T47D (cell line): ENCODE data around the gene NBPF3.
A peak's percentile ranks its signal among the peaks of the same experiment; 100 is the strongest.
"Not testable (repeated sequence)": the region's sequence is repeated elsewhere in the genome, so short reads cannot be mapped to it uniquely, and the experiment has no call there.

Source experiments
- DNase-seq, 2 experiments: peaks; one replicate each; pipeline versions ENCODE4 v3.0.0 to v3.0.0-alpha.2; 2011 to 2012; ENCODE audit warnings: low read depth in 1 of 2, low spot score in 1 of 2
- JUND ChIP-seq: IDR thresholded peaks from 2 replicates; pipeline ENCODE4 v1.6.1; 2012; ENCODE audit warnings: low read depth
- in situ Hi-C: cut with HindIII; loops from 2 replicates; pipeline ENCODE4 v1.10.0; 2016; ENCODE audit warnings: low sequenced_read_pairs, low pct_unique_long_range_greater_than_20kb

Gene NBPF3

GRCh38 chr1:21510885-21511578 is 71.1 kb downstream of the NBPF3 start:
- DNase-seq, result peak; percentile 49 to 51
- in situ Hi-C loops, result no loop called here
- no peak for TF ChIP-seq JUND

DNA sequence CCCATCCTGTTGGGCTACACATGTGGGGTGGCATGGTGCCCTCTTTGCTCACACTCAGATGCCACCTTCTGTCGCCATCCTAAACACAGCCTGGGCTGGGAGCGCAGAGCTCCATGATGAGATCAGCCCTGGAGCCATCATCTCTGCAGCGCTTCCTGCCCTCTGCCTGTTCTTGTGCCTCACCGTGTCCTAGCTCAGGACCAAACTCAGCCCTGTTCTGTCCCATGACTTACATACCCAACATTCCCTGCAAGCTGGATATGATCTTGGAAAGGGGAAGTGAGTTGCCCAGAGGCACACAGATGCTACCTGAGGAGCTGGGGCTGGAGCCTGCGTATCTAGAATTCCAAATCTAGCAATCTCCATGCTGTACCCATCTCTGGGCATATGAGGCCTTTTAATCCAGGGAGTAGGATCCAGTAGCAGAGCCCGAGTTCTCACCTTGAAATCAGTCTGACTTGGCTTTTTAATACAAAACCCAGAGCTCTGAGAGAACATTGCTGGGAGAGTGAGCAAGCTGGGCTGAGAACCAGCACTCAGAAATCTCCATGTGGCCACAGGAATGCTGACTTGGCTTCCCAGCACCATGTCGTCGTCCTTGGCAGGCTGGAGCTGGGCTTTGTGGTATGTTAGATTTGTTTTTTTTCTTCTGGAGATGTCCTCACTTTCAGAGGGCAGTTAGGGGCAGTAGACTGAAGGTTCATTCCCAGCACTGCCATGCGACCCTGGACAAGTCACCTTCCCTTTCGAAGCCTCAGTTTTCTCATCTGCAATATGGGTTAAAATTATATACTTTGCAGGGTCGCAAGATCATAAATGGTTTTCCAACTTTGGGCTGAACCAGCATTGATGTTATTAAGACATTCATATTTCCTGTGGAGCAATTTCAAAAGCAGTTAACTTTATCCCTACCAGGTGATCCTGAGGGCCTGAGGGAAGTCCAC is 71.9 kb downstream of the NBPF3 start:
- TF ChIP-seq JUND, result no peak
- DNase-seq, result peak in 1 of 2 experiments; percentile 70
- in situ Hi-C loops, result no loop called here

DNA sequence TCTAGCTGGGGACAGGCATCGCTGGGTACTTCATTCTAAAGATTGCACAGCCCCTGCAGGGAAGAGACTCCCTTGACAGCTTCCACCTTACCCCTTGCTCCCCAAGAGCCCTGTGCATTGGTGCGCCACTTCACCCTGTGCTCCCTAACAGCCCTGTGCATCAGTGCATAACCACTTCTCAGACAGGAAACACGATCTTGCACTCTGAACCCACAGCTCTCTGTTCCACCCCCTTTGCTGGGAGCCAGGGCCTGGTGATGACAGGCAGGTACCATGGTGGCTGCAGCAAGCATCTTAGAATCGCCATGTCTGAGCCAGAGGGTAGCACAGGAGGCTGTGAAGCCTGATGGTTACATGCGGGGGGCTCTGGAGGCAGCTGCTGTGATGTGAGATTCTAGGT is 74.3 kb downstream of the NBPF3 start:
- DNase-seq, result no peak
- in situ Hi-C loops, result no loop called here
- no peak for TF ChIP-seq JUND

DNA sequence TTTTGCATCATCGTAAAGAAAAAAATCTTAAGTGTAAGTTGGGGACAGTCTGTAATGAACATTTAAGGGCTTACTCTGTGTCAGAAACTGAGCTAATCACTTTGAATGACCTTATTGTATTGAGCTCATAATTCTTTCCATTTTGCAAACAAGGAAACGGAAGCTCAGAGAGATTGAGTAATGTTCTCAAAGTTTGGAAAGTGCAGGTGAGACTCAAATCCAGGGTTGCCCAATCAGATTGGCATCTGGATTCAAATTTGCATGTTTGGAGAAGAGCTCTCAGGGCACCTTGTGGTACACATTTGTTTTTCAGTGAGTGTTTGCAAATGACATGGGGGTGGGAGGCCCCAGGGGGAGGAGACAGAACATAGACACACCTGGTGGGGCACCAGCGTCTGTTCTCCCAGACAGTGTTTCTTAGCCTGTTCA is 77.2 kb downstream of the NBPF3 start:
- peak in 1 of 2 experiments; percentile 70 for DNase-seq
- no peak for TF ChIP-seq JUND
- in situ Hi-C loops, result no loop called here

DNA sequence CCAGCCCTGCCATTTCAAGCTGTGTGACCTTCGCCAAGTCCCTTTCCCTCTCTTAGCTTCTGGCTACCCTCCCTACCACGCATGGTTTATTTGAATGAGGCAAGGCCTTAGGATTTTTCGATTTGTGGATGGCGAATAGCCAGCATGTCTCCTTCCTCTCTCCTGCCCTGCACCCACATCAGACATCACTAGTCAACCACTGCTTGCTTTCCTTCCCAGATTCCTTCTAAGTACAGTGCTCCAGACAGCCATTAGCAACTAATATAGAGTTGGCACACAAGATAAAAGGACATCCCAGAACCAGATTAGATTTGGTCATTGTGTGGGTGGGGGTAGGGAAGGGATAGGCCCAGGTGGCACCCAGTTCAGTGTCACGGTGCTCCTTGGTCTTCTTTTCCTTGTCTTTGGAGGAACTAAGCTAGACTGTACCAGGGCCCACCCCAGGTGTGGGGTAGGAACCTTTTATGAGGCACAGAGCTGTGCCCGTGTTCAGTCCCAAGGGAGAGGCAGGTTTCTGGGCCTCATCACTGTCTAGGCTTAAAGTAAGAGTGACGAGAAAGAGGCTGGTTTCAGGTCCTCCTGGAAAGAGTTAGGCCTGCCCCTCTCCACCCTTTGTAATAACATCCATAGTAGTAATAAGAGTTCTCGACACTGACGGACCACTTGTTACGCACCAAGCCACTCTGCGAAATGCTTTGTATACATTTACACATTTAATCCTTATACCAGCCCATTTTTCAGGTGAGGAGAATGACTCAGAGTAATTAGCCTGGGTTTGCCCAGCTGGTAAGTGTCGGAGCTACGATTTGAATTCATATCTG is 77.9 kb downstream of the NBPF3 start:
- in situ Hi-C loops, result no loop called here
- TF ChIP-seq JUND, result no peak
- no peak for DNase-seq

DNA sequence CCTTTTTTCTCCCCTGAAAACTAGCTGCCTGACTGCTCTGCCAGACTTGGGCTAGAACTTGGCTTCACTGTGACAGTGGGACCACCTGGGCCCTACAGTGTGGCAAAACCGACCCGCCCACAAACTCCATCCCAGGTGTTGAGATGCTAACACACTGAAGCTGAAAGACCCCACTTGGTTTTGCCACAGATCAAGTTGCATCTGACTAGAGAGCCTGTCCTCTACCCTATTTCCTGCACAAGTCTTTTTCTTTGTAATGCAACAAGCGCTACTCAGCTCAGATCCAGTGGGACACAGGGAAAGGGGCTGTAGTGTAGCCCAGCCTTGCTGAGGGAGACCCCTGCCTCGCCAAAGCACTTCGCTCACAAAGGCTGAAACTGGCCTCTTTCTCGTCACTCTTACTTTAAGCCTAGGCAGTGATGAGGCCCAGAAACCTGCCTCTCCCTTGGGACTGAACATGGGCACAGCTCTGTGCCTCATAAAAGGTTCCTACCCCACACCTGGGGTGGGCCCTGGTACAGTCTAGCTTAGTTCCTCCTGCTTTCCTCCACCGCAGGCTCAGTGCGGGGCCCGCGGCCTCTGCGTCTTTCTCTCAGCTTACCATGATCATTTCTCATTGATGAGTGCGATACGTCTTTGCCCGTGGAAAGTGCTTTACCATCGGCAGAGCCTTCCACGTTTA is 79.0 kb downstream of the NBPF3 start:
- in situ Hi-C loops, result no loop called here
- TF ChIP-seq JUND, result no peak
- DNase-seq, result no peak

GRCh38 chr1:21519486-21520070 is 79.6 kb downstream of the NBPF3 start:
- not testable (repeated sequence) for DNase-seq

DNA sequence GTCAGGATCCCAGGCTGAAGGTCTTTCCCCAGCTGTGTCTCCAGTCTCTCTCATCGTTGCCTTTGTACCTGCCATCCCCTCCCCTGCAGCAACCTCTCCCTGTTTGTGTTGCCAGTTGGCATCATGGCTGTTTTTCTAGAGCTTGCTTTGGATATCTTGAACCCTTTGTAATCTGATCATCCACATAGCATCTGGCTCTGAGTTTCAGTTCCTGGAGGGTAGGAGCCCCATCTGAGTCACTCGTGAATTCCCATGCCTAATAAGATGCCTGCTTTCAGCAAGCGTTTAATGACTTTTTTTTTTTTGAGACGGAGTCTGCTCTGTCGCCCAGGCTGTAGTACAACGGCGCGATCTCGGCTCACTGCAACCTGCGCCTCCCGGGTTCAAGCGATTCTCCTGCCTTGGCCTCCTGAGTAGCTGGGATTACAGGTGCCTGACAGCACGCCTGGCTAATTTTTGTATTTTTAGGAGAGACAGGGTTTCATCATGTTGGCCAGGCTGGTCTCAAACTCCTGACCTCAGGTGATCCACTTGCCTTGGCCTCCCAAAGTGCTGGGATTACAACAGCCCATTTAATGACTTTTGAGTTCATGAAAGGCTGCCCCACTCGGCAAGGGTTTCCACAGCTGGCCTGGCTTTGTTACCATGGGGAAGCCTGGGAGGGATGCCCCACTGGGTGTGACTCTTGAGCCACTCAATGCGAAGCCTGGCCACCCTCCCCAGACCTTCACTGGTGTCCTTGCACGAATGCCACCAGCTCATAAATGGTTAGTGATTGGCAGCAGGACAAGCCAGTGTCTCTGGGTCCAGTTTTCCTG is 81.2 kb downstream of the NBPF3 start:
- in situ Hi-C loops, result no loop called here
- DNase-seq, result no peak
- TF ChIP-seq JUND, result no peak

More at GRCh38 chr1:21519486-21520070, 79.6 kb downstream of the NBPF3 start:
- in situ Hi-C loops, result not testable (repeated sequence)

DNA sequence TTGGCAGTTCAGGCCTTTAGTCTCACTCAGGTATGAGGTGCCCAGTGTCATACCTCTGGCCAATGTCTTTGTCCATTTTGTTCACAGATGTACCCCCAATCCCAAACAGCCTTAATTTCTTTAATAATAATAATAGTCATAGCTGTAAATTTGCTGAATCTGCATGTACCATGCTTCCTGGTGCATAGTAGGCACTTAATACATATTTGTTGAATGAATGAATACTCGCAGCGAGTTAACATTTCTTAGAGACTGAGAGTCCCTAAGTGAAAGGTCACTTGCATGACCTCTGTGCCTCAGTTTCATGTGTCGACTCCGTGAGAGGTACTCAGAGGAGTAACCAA is 81.8 kb downstream of the NBPF3 start:
- in situ Hi-C loops, result no loop called here
- TF ChIP-seq JUND, result no peak
- DNase-seq, result no peak

- in situ Hi-C loops, result no loop called here
- TF ChIP-seq JUND, result no peak
- no peak for DNase-seq
Measured at GRCh38 chr1:21522525-21523038, 82.6 kb downstream of the NBPF3 start.

DNA sequence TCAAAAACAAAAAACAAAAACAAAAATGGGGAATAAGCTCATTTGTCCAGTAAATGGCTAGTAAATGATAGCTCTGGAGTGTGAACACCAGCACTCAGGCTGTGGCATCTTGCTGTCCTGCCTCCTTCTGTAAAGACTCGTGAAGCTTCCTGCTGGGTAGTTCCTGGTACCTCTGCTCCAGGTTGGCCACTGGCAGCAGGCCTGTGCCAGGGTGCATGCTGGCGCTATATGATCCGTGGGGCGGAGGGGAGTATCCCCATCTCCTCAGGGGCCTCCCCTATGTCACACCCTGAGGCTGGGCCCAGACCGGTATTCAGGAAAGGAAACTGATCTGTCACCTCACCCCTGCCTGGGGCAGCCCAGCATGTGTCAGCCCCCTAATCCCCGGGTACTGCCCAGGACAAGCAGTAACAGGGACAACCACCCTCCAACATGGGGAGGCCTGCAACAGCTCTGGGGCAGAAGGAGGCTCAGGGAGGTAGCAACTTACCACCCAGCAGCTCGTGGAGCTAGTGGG is 83.4 kb downstream of the NBPF3 start:
- in situ Hi-C loops, result no loop called here
- TF ChIP-seq JUND, result no peak
- no peak for DNase-seq
